HepG2 (cell line): ENCODE measurements around the gene CDYL. TPM values are rescaled to one million over a fixed set of nuclear protein-coding genes. Genes with fewer than 3 reads are reported as not detected.

Experiments used
- BATF2 ChIP-seq: sonication (generic); formaldehyde crosslinking; IDR thresholded peaks from 2 replicates; pipeline ENCODE4 v1.8.0; 2022; ENCODE audit warnings: mild to moderate bottlenecking, missing genetic modification reagents, moderate library complexity
- FLYWCH1 ChIP-seq: sonication (generic); formaldehyde crosslinking; IDR thresholded peaks from 2 replicates; pipeline ENCODE4 v1.8.1; 2023; ENCODE audit warnings: mild to moderate bottlenecking, missing genetic modification reagents
- HDAC2 ChIP-seq: sonication (generic); formaldehyde crosslinking; IDR thresholded peaks from 2 replicates; pipeline ENCODE4 v1.4.0; 2020; ENCODE audit warnings: missing genetic modification reagents
- IRX3 ChIP-seq: sonication (generic); formaldehyde crosslinking; IDR thresholded peaks from 2 replicates; pipeline ENCODE4 v1.8.1; 2023; ENCODE audit warnings: mild to moderate bottlenecking, low read depth, missing genetic modification reagents, borderline replicate concordance
- MLLT10 ChIP-seq: sonication (generic); formaldehyde crosslinking; IDR thresholded peaks from 2 replicates; pipeline ENCODE4 v1.4.0; 2020; ENCODE audit warnings: missing genetic modification reagents
- MXI1 ChIP-seq: IDR thresholded peaks from 3 replicates; pipeline ENCODE4 v1.6.1; 2012; ENCODE audit warnings: low read depth, low read length, inconsistent platforms, borderline replicate concordance
- PRDM15 ChIP-seq: sonication (generic); formaldehyde crosslinking; IDR thresholded peaks from 2 replicates; pipeline ENCODE4 v1.4.0; 2020; ENCODE audit warnings: missing genetic modification reagents
- SOX6 ChIP-seq, 2 experiments: fragments of 450-650 bp in 1 of 2; sonication (generic) in 1 of 2; formaldehyde crosslinking in 1 of 2; IDR thresholded peaks; 2 replicates each; pipeline versions ENCODE4 v1.4.0 to v1.6.1; 2017 to 2020; ENCODE audit warnings: antibody characterized with exemption in 1 of 2, mild to moderate bottlenecking in 1 of 2, missing genetic modification reagents in 1 of 2
- SPEN ChIP-seq: sonication (generic); formaldehyde crosslinking; IDR thresholded peaks from 2 replicates; pipeline ENCODE4 v1.5.1; 2020; ENCODE audit warnings: low read depth, mild to moderate bottlenecking, missing genetic modification reagents
- ZBTB33 ChIP-seq: sonication (generic); formaldehyde crosslinking; IDR thresholded peaks from 2 replicates; pipeline ENCODE4 v1.4.0; 2020; ENCODE audit warnings: missing genetic modification reagents
- ZBTB7B ChIP-seq: sonication (generic); formaldehyde crosslinking; IDR thresholded peaks from 2 replicates; pipeline ENCODE4 v1.4.0; 2020; ENCODE audit warnings: missing genetic modification reagents
- ZNF460 ChIP-seq: sonication (generic); formaldehyde crosslinking; IDR thresholded peaks from 2 replicates; pipeline ENCODE4 v1.5.1; 2020; ENCODE audit warnings: missing genetic modification reagents, mild to moderate bottlenecking, borderline replicate concordance
- ZNF468 ChIP-seq: sonication (generic); formaldehyde crosslinking; IDR thresholded peaks from 2 replicates; pipeline ENCODE4 v1.8.0; 2022; ENCODE audit warnings: mild to moderate bottlenecking, moderate library complexity, missing genetic modification reagents
- polyA plus RNA-seq, 8 experiments: library from polyadenylated mRNA; depleted of rRNA in 3 of 8; stranded (reverse) in 7 of 8; unstranded in 1 of 8; fragments of >200 nt; fragmentation: Illumina TruSeq in 4 of 8; extraction: Trizol in 4 of 8; gene quantifications; 2 replicates each; pipeline versions ENCODE4 v1.2.1 to v1.2.3, GENCODE V29; 2011 to 2016; ENCODE audit warnings: low read depth in 4 of 8, missing spikeins in 1 of 8, mixed read lengths in 1 of 8; ENCODE audit not compliant: insufficient read depth in 1 of 8
- total RNA-seq, 5 experiments: library from RNA; depleted of rRNA; stranded (reverse); fragments of >200 nt; fragmentation: Illumina TruSeq; extraction: Trizol; gene quantifications; 2 replicates each; pipeline ENCODE4 v1.2.3, GENCODE V29; 2016; ENCODE audit warnings: low read depth in 1 of 5
- TF ChIP-seq, protein P1 (sequence below): sonication (generic); formaldehyde crosslinking; IDR thresholded peaks from 2 replicates; pipeline ENCODE4 v1.5.0; 2020; ENCODE audit warnings: mild to moderate bottlenecking, missing genetic modification reagents
- TF ChIP-seq, protein P2 (sequence below), 2 experiments: sonication (generic) in 1 of 2; formaldehyde crosslinking in 1 of 2; IDR thresholded peaks; 2 replicates each; pipeline versions ENCODE4 v1.5.1 to v1.6.1; 2011 to 2020; ENCODE audit warnings: borderline replicate concordance in 1 of 2, low read depth in 1 of 2, low read length in 1 of 2, mild to moderate bottlenecking in 1 of 2, missing genetic modification reagents in 1 of 2, moderate library complexity in 1 of 2
- TF ChIP-seq, protein P3 (sequence below): sonication (generic); formaldehyde crosslinking; IDR thresholded peaks from 2 replicates; pipeline ENCODE4 v1.4.0; 2020; ENCODE audit warnings: missing genetic modification reagents

CDYL gene
- total and polyA plus RNA-seq, 2 of the 13 experiments (the other 11 are each of a cell fraction or from before 2014, with no cell fraction given) = 22.8 to 105 TPM

DNA sequence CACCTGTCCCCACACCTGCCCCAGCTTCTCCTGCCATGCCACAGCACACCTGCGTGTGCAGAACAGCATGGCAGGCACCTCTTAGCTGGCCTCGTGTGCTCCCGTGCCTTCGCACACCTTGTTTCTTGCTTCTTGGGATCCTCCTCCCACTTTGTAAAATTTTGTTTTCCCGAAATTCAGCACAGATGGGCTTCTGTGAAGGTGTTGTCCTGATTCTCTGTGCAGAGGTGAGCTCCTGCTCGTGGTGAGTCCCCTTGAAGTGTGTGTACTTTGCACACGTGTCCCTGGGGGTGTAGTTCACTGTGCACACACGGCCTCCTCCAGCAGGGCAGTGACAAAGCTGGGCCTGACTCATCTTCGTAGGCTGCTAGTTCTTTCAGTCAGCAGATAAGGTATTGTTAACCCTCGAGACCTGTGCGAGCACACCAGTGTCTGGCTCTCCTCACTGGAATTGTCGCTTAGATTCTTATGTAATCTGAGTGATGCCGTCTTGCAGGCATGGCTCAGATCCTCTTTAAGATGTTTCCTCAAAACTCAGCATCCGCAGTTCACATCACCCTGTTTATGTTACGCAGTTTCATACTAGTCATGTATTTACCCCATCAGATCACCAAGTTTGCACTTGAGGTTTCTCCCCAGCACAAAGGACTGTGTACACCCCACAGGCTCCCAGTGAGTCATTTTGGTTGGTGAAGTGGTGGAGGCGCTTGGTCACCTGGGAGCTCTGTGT is 77.7 kb downstream of the CDYL start (continued):
- no peak for TF ChIP-seq PRDM15 (CRISPR knock-in tag)
- TF ChIP-seq, protein P1, sequence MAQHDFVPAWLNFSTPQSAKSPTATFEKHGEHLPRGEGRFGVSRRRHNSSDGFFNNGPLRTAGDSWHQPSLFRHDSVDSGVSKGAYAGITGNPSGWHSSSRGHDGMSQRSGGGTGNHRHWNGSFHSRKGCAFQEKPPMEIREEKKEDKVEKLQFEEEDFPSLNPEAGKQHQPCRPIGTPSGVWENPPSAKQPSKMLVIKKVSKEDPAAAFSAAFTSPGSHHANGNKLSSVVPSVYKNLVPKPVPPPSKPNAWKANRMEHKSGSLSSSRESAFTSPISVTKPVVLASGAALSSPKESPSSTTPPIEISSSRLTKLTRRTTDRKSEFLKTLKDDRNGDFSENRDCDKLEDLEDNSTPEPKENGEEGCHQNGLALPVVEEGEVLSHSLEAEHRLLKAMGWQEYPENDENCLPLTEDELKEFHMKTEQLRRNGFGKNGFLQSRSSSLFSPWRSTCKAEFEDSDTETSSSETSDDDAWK (CRISPR knock-in tag) = no peak
- TF ChIP-seq, protein P2, sequence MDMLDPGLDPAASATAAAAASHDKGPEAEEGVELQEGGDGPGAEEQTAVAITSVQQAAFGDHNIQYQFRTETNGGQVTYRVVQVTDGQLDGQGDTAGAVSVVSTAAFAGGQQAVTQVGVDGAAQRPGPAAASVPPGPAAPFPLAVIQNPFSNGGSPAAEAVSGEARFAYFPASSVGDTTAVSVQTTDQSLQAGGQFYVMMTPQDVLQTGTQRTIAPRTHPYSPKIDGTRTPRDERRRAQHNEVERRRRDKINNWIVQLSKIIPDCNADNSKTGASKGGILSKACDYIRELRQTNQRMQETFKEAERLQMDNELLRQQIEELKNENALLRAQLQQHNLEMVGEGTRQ (IDR thresholded peaks at IDR 0.05; ENCODE audit: low read depth, low read length) = peak; percentile 63
- TF ChIP-seq, protein P2 (CRISPR knock-in tag; IDR thresholded peaks at IDR 0.05; ENCODE audit: borderline replicate concordance) = no peak
- no peak for TF ChIP-seq ZBTB33 (CRISPR knock-in tag)
- no peak for TF ChIP-seq SPEN
- TF ChIP-seq HDAC2 = 0 out of 2 replicates have a peak, but pooled peaks have one; percentile 42
- TF ChIP-seq, protein P3, sequence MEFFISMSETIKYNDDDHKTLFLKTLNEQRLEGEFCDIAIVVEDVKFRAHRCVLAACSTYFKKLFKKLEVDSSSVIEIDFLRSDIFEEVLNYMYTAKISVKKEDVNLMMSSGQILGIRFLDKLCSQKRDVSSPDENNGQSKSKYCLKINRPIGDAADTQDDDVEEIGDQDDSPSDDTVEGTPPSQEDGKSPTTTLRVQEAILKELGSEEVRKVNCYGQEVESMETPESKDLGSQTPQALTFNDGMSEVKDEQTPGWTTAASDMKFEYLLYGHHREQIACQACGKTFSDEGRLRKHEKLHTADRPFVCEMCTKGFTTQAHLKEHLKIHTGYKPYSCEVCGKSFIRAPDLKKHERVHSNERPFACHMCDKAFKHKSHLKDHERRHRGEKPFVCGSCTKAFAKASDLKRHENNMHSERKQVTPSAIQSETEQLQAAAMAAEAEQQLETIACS = no peak; the same call in 1 of the 2 replicates
- TF ChIP-seq FLYWCH1 = no peak
- TF ChIP-seq ZNF468 = no peak
- no peak for TF ChIP-seq ZBTB7B
- TF ChIP-seq MLLT10 (CRISPR knock-in tag) = no peak
- no peak for TF ChIP-seq ZNF460 (CRISPR knock-in tag)
- peak; percentile 76; the same call in 1 of the 3 replicates for TF ChIP-seq MXI1
- no peak for TF ChIP-seq IRX3 (CRISPR knock-in tag)
- TF ChIP-seq BATF2 (CRISPR knock-in tag) = no peak
- no peak for TF ChIP-seq SOX6 (IDR thresholded peaks at IDR 0.05)
- no peak; the same call in 1 of the 2 replicates for TF ChIP-seq SOX6 (CRISPR knock-in tag; IDR thresholded peaks at IDR 0.05)
